HG03521 (cell line): Measurements from ENCODE around the gene COL15A1.
"Not testable (repeated sequence)": the region's sequence is repeated elsewhere in the genome, so short reads cannot be mapped to it uniquely, and the experiment has no call there.

Experiments used
- ATAC-seq: cut with Tn5 transposase; IDR thresholded peaks from one replicate; pipeline ENCODE4 v1.9.1; 2021; ENCODE audit warnings: mild to moderate bottlenecking, moderate library complexity; ENCODE audit not compliant: unreplicated experiment

The COL15A1 gene

GRCh38 chr9:99074902-99075245, 131.2 kb downstream of the COL15A1 start:
- no peak for ATAC-seq

GRCh38 chr9:99075246-99075912, 131.7 kb downstream of the COL15A1 start:
- no peak for ATAC-seq

- ATAC-seq = no peak
Measured at GRCh38 chr9:99076030-99076429, 132.3 kb downstream of the COL15A1 start.

GRCh38 chr9:99076483-99077171, 132.9 kb downstream of the COL15A1 start:
- ATAC-seq = no peak

- no peak for ATAC-seq
Measured at GRCh38 chr9:99078717-99079116, 135.0 kb downstream of the COL15A1 start.

GRCh38 chr9:99079542-99079941, 135.8 kb downstream of the COL15A1 start:
- ATAC-seq = no peak

GRCh38 chr9:99083051-99083450, 139.3 kb downstream of the COL15A1 start:
- no peak for ATAC-seq

GRCh38 chr9:99085949-99086948, 142.5 kb downstream of the COL15A1 start:
- no peak for ATAC-seq

GRCh38 chr9:99087462-99087861, 143.8 kb downstream of the COL15A1 start:
- ATAC-seq = no peak

- ATAC-seq = no peak
Measured at GRCh38 chr9:99090336-99091130, 146.8 kb downstream of the COL15A1 start.

- no peak for ATAC-seq
Measured at GRCh38 chr9:99092643-99093491, 149.2 kb downstream of the COL15A1 start.

- no peak for ATAC-seq
Measured at GRCh38 chr9:99093492-99093791, 149.7 kb downstream of the COL15A1 start.

GRCh38 chr9:99095565-99095964, 151.9 kb downstream of the COL15A1 start:
- ATAC-seq = no peak

GRCh38 chr9:99096409-99096808, 152.7 kb downstream of the COL15A1 start:
- ATAC-seq = no peak

GRCh38 chr9:99099806-99100585, 156.3 kb downstream of the COL15A1 start:
- not testable (repeated sequence) for ATAC-seq

- no peak for ATAC-seq
Measured at GRCh38 chr9:99101271-99101670, 157.6 kb downstream of the COL15A1 start.

- no peak for ATAC-seq
Measured at GRCh38 chr9:99101812-99102211, 158.1 kb downstream of the COL15A1 start.

- no peak for ATAC-seq
Measured at GRCh38 chr9:99103054-99103895, 159.6 kb downstream of the COL15A1 start.
